GM12891 (cell line): ENCODE measurements around the gene PTRH2.
A peak's percentile ranks its signal among the peaks of the same experiment; 100 is the strongest.
"Not testable (repeated sequence)": the region's sequence is repeated elsewhere in the genome, so short reads cannot be mapped to it uniquely, and the experiment has no call there.

ENCODE experiments used
- DNase-seq: peaks from one replicate; pipeline ENCODE4 v3.0.0; 2011; ENCODE audit warnings: low spot score; ENCODE audit not compliant: insufficient read length
- FAIRE-seq: peaks from 2 replicates; lab custom pipeline; 2011; peaks lifted over from hg19 to GRCh38; lab: Jason Lieb, UNC
- PAX5 ChIP-seq: IDR thresholded peaks from 2 replicates; pipeline ENCODE4 v1.6.1; 2011; ENCODE audit warnings: low read length, moderate library complexity, mild to moderate bottlenecking; ENCODE audit not compliant: insufficient read depth, severe bottlenecking
- POLR2A ChIP-seq: IDR thresholded peaks from 2 replicates; pipeline ENCODE4 v1.6.1; 2011; ENCODE audit warnings: low read depth, low read length, control low read depth
- POLR2AphosphoS5 ChIP-seq: IDR thresholded peaks from 2 replicates; pipeline ENCODE4 v1.6.1; 2011; ENCODE audit warnings: low read depth, low read length, control low read depth
- POU2F2 ChIP-seq: IDR thresholded peaks from 2 replicates; pipeline ENCODE4 v1.6.1; 2011; ENCODE audit warnings: low read depth, mild to moderate bottlenecking, control low read depth, low read length, moderate library complexity
- SPI1 ChIP-seq: IDR thresholded peaks from 2 replicates; pipeline ENCODE4 v1.6.1; 2011; ENCODE audit warnings: low read depth, low read length, control low read depth
- TAF1 ChIP-seq: IDR thresholded peaks from 2 replicates; pipeline ENCODE4 v1.6.1; 2011; ENCODE audit warnings: low read depth, low read length, control low read depth

The PTRH2 gene

GRCh38 chr17:59675231-59675630 is 32.0 kb downstream of the PTRH2 start:
- DNase-seq (no peak), FAIRE-seq (no peak)
- no peak for TF ChIP-seq POU2F2
- TF ChIP-seq POLR2AphosphoS5, result no peak
- no peak for TF ChIP-seq PAX5
- no peak for TF ChIP-seq POLR2A
- TF ChIP-seq TAF1, result no peak
- TF ChIP-seq SPI1, result no peak

- DNase-seq, result no peak
- no peak for TF ChIP-seq PAX5
- no peak for TF ChIP-seq TAF1
- TF ChIP-seq POLR2A, result no peak
- no peak for TF ChIP-seq POLR2AphosphoS5
- TF ChIP-seq POU2F2, result no peak
- no peak for TF ChIP-seq SPI1
- no peak for FAIRE-seq
Measured at GRCh38 chr17:59671386-59671785, 35.8 kb downstream of the PTRH2 start.

- DNase-seq (no peak), FAIRE-seq (no peak)
- peak; percentile 53 for TF ChIP-seq SPI1
- TF ChIP-seq POU2F2, result no peak
- TF ChIP-seq POLR2A, result no peak
Measured at GRCh38 chr17:59669944-59670343, 37.3 kb downstream of the PTRH2 start.

GRCh38 chr17:59669411-59669810 is 37.8 kb downstream of the PTRH2 start:
- no peak for DNase-seq
- TF ChIP-seq POLR2A (no peak), PAX5 (no peak), POU2F2 (no peak), POLR2AphosphoS5 (no peak), TAF1 (no peak), SPI1 (no peak)
- FAIRE-seq, result no peak

- TF ChIP-seq POU2F2, result no peak
- no peak for TF ChIP-seq SPI1
- TF ChIP-seq POLR2A, result no peak
- no peak for TF ChIP-seq PAX5
- no peak for TF ChIP-seq POLR2AphosphoS5
- no peak for TF ChIP-seq TAF1
- FAIRE-seq, result no peak
- no peak for DNase-seq
Measured at GRCh38 chr17:59668816-59669215, 38.4 kb downstream of the PTRH2 start.

GRCh38 chr17:59666235-59666634 is 41.0 kb downstream of the PTRH2 start:
- TF ChIP-seq SPI1, result no peak
- no peak for TF ChIP-seq POU2F2
- no peak for TF ChIP-seq POLR2AphosphoS5
- TF ChIP-seq TAF1, result no peak
- no peak for TF ChIP-seq POLR2A
- no peak for TF ChIP-seq PAX5
- FAIRE-seq, result no peak
- DNase-seq, result no peak

- DNase-seq, FAIRE-seq: not testable (repeated sequence)
Measured at GRCh38 chr17:59656624-59657023, 50.6 kb downstream of the PTRH2 start.

- FAIRE-seq (no peak), DNase-seq (no peak)
- no peak for TF ChIP-seq SPI1
- no peak for TF ChIP-seq POLR2A
- TF ChIP-seq POU2F2, result no peak
- TF ChIP-seq PAX5, result no peak
- no peak for TF ChIP-seq TAF1
Measured at GRCh38 chr17:59652119-59652518, 55.1 kb downstream of the PTRH2 start.

GRCh38 chr17:59651346-59651745 is 55.9 kb downstream of the PTRH2 start:
- FAIRE-seq, result no peak
- no peak for DNase-seq
- TF ChIP-seq POLR2A (no peak), POLR2AphosphoS5 (no peak), SPI1 (no peak)

- no peak for DNase-seq
- TF ChIP-seq SPI1, result no peak
- no peak for TF ChIP-seq PAX5
- no peak for TF ChIP-seq TAF1
- no peak for TF ChIP-seq POU2F2
- TF ChIP-seq POLR2A, result no peak
- no peak for TF ChIP-seq POLR2AphosphoS5
- FAIRE-seq, result no peak
Measured at GRCh38 chr17:59650642-59651041, 56.6 kb downstream of the PTRH2 start.

- no peak for DNase-seq
- FAIRE-seq, result no peak
- no peak for TF ChIP-seq POLR2AphosphoS5
- no peak for TF ChIP-seq PAX5
- no peak for TF ChIP-seq POU2F2
- no peak for TF ChIP-seq TAF1
- TF ChIP-seq SPI1, result no peak
- TF ChIP-seq POLR2A, result no peak
Measured at GRCh38 chr17:59649886-59650285, 57.3 kb downstream of the PTRH2 start.
